Measurements from ENCODE around the gene CIBAR2. TPM values are rescaled to one million over a fixed set of nuclear protein-coding genes. Genes with fewer than 3 reads are reported as not detected.

The CIBAR2 gene
- total and polyA plus RNA-seq, 9 of the 15 experiments (the other 6 are each of a cell fraction or from before 2014, with no cell fraction given) = not detected

DNA sequence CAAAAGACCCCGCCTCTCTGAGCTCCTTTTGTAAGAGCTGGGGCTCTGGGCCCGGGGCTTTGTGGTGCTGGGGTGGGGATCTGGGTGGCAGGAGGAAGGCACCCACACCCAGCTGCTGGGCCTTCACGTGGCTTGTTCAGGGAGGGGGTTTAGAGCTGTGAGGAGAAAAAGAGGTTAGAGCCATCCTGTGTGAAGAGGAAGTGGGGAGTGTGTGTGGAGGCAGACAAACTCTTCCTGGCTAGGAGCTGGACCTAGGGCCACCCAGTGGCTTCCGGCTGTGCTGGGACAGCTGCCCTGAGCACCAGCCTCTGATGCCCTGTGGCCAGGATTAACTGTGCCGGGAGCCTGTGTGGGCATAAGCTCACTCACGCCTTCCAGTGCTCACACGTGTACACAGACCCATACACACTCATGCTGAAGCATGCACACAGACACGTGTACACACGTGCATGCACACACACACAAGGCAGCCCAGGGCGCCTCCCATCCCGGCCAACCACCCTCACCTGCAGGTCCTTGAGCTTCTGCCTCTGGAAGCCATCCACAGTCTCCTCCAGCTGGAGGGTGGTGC, 7.4 kb downstream of the CIBAR2 start:
- Histone ChIP-seq H3K9me3 (replicated peaks; ENCODE audit: control insufficient read depth, insufficient read depth, low read depth, low read length) (no peaks in the 10 kb centered on the region), H4K20me1 (replicated peaks; ENCODE audit: control insufficient read depth, insufficient read depth, low read length) (peaks cover 4% of the 10 kb centered on the region; the same call in 1 of the 2 replicates), H3K27me3 (ENCODE audit: control insufficient read depth in 2 of 2, insufficient read depth in 2 of 2, low read length in 2 of 2) (peaks cover 31 to 53% of the 10 kb centered on the region in 2 experiments), H3K36me3 (ENCODE audit: control insufficient read depth, insufficient read depth, low read length) (no peaks in the 10 kb centered on the region), H3K4me3 (no peak overlapping the region), H3K27ac (ENCODE audit: extremely low read depth, low read depth, low read length) (no peak overlapping the region), H3K4me2 (ENCODE audit: insufficient read depth, low read length) (no peak overlapping the region), H2AFZ (ENCODE audit: low read depth, low read length) (no peak overlapping the region), H3K4me1 (replicated peaks in 1 of 2; ENCODE audit: control insufficient read depth in 2 of 2, insufficient read depth in 2 of 2, low read length in 2 of 2) (peaks cover 0 to 9% of the 10 kb centered on the region in 2 experiments; a peak in 2 of 5 replicates), H3K9ac (ENCODE audit: insufficient read depth in 1 of 2, low read depth in 2 of 2, low read length in 2 of 2) (no peak overlapping the region), H3K79me2 (ENCODE audit: control insufficient read depth, insufficient read depth, low read length) (no peaks in the 10 kb centered on the region), H3K9me1 (ENCODE audit: control insufficient read depth, insufficient read depth, low read length) (no peaks in the 10 kb centered on the region)
- no TSS peak for BruUV-seq (replicated peaks)
- in situ Hi-C loops (cut with MboI) (loop anchor here (5.0 to 25.0 kb wide), 2 partner anchors 332 to 907 kb away; no protein-coding TSS in a partner anchor), intact Hi-C loops (cut with micrococcal nuclease) (no loop called here)
- ATAC-seq (peak; percentile 22), FAIRE-seq (no peak), DNase-seq (ENCODE audit: extremely low read depth in 1 of 4, low spot score in 3 of 4) (no peak)
- CTCF ChIA-PET (ENCODE audit: low intra/inter-chr PET ratio) = interaction anchor here (1.0 kb wide), 1 partner anchor 10 kb away, joined by 5 read pairs; no protein-coding TSS in a partner anchor
- POLR2A ChIA-PET = interaction anchor here (0.7 to 1.1 kb wide), 3 partner anchors 8 to 25 kb away, joined by 4 to 8 read pairs (median 4); no protein-coding TSS in a partner anchor
- WGBS (ENCODE audit: insufficient coverage, low coverage, missing lambda C conversion rate) = 21% methylated on average over 11 of the region's 11 CpGs
- TF ChIP-seq MAX (CRISPR knock-in tag; IDR thresholded peaks at IDR 0.05) = peak; percentile 25; the same call in 1 of the 2 replicates
- no peak for TF ChIP-seq TCF15 (CRISPR knock-in tag; IDR thresholded peaks at IDR 0.05)
- peak; percentile 78; the same call in 1 of the 2 replicates for TF ChIP-seq SPI1 (IDR thresholded peaks at IDR 0.05; ENCODE audit: borderline replicate concordance, low read depth, low read length)
- peak in 1 of 2 experiments; percentile 68; a peak in 1 of 4 replicates for TF ChIP-seq KDM1A (IDR thresholded peaks at IDR 0.05)

Measured in K562 (cell line).